ENCODE measurements around the gene BCKDHA.
"Not testable (repeated sequence)": the region's sequence is repeated elsewhere in the genome, so short reads cannot be mapped to it uniquely, and the experiment has no call there.

The BCKDHA gene

GRCh38 chr19:41363371-41363752 is 34.3 kb upstream of the BCKDHA start:
- H3K9ac ChIP-seq: peak overlapping the region; percentile 87 to 99 (median 97)
- peak overlapping the region; percentile 62 to 78 (median 70) for H3K4me3 ChIP-seq
- peaks cover 0 to 18% (median 7%) of the 10 kb centered on the region in 11 experiments; a peak in 9 of 22 replicates for H3K36me3 ChIP-seq
- H3K4me2 ChIP-seq: peak overlapping the region; percentile 75 to 96 (median 87)
- no peaks in the 10 kb centered on the region for H3K9me3 ChIP-seq (replicated peaks in 1 of 11)
- no peaks in the 10 kb centered on the region for H3K27me3 ChIP-seq
- H3K4me1 ChIP-seq: peaks cover 30 to 62% (median 52%) of the 10 kb centered on the region in 10 experiments
- peak overlapping the region; percentile 89 to 100 (median 98) for H3K27ac ChIP-seq
- no peaks in the 10 kb centered on the region; a peak in 2 of 22 replicates for H4K20me1 ChIP-seq
- TF ChIP-seq Cebpa-rat (IDR thresholded peaks at IDR 0.05): no peak

GRCh38 chr19:41363753-41364523 is 33.7 kb upstream of the BCKDHA start, which contains the start of gene B9D2:
B9D2 (minus strand) TSS chr19:41364149; CDS start chr19:41363519, 630 bp downstream.
- peak within 1 kb of the TSS; percentile 62 to 78 (median 70) for H3K4me3 ChIP-seq
- H3K9me3 ChIP-seq (replicated peaks in 1 of 11): no peaks in the 10 kb centered on the region
- H3K27ac ChIP-seq: peak within 1 kb of the TSS; percentile 89 to 100 (median 98)
- peaks cover 30 to 62% (median 49%) of the 10 kb centered on the region in 10 experiments for H3K4me1 ChIP-seq
- no peak for TF ChIP-seq Cebpa-rat (IDR thresholded peaks at IDR 0.05)
- H3K4me2 ChIP-seq: peak within 1 kb of the TSS; percentile 76 to 96 (median 89)
- peaks cover 0 to 18% (median 7%) of the 10 kb centered on the region in 11 experiments; a peak in 9 of 22 replicates for H3K36me3 ChIP-seq
- no peaks in the 10 kb centered on the region; a peak in 1 of 22 replicates for H4K20me1 ChIP-seq
- no peaks in the 10 kb centered on the region for H3K27me3 ChIP-seq
- H3K9ac ChIP-seq: peak within 1 kb of the TSS; percentile 87 to 99 (median 97)

- Histone ChIP-seq H3K9me3 (replicated peaks in 1 of 11) (no peaks in the 10 kb centered on the region), H3K4me3 (peak overlapping the region; percentile 62 to 78 (median 70)), H3K36me3 (peaks cover 0 to 13% (median 7%) of the 10 kb centered on the region in 11 experiments; a peak in 9 of 22 replicates), H3K27ac (peak overlapping the region; percentile 89 to 100 (median 98)), H3K27me3 (no peaks in the 10 kb centered on the region), H4K20me1 (no peaks in the 10 kb centered on the region; a peak in 1 of 22 replicates), H3K4me2 (peak overlapping the region; percentile 76 to 96 (median 82)), H3K4me1 (peaks cover 30 to 67% (median 49%) of the 10 kb centered on the region in 10 experiments), H3K9ac (peak overlapping the region; percentile 87 to 99 (median 97))
- TF ChIP-seq Cebpa-rat (IDR thresholded peaks at IDR 0.05): no peak
Measured at GRCh38 chr19:41364524-41365391, 32.9 kb upstream of the BCKDHA start.

GRCh38 chr19:41366089-41366488 is 31.5 kb upstream of the BCKDHA start:
- Histone ChIP-seq H3K27me3 (no peaks in the 10 kb centered on the region), H3K27ac (peak overlapping the region in 6 of 11 experiments; percentile 0 to 99 (median 32); a peak in 7 of 22 replicates), H3K36me3 (peaks cover 0 to 4% (median 3%) of the 10 kb centered on the region in 11 experiments; a peak in 8 of 22 replicates), H3K9ac (peak overlapping the region in 1 of 11 experiments; percentile 5; a peak in 1 of 22 replicates), H3K4me3 (no peak overlapping the region), H3K9me3 (replicated peaks in 1 of 11) (no peaks in the 10 kb centered on the region), H3K4me1 (peaks cover 36 to 71% (median 55%) of the 10 kb centered on the region in 10 experiments), H3K4me2 (peak overlapping the region in 6 of 11 experiments; percentile 14 to 95 (median 84); a peak in 10 of 22 replicates), H4K20me1 (no peaks in the 10 kb centered on the region)
- TF ChIP-seq Cebpa-rat (IDR thresholded peaks at IDR 0.05): no peak

GRCh38 chr19:41367848-41368301 is 29.7 kb upstream of the BCKDHA start:
- H3K27ac ChIP-seq: peak overlapping the region; percentile 40 to 85 (median 63)
- TF ChIP-seq Cebpa-rat (IDR thresholded peaks at IDR 0.05): no peak
- H3K36me3 ChIP-seq: peaks cover 0 to 7% (median 0%) of the 10 kb centered on the region in 11 experiments; a peak in 2 of 22 replicates
- peak overlapping the region; percentile 16 to 86 (median 59); a peak in 18 of 22 replicates for H3K4me2 ChIP-seq
- peak overlapping the region in 10 of 11 experiments; percentile 24 to 72 (median 42); a peak in 14 of 22 replicates for H3K9ac ChIP-seq
- H3K9me3 ChIP-seq (replicated peaks in 1 of 11): no peaks in the 10 kb centered on the region
- peaks cover 31 to 75% (median 59%) of the 10 kb centered on the region in 10 experiments for H3K4me1 ChIP-seq
- H3K4me3 ChIP-seq: no peak overlapping the region
- no peaks in the 10 kb centered on the region for H3K27me3 ChIP-seq
- no peaks in the 10 kb centered on the region for H4K20me1 ChIP-seq

- Histone ChIP-seq H3K9me3 (replicated peaks in 1 of 11) (no peaks in the 10 kb centered on the region), H3K36me3 (peaks cover 0 to 11% (median 3%) of the 10 kb centered on the region in 11 experiments; a peak in 2 of 22 replicates), H3K4me2 (no peak overlapping the region), H3K4me3 (no peak overlapping the region), H3K4me1 (peaks cover 21 to 68% (median 50%) of the 10 kb centered on the region in 10 experiments), H3K27ac (no peak overlapping the region), H3K9ac (no peak overlapping the region), H4K20me1 (peaks cover 0 to 5% (median 0%) of the 10 kb centered on the region in 11 experiments; a peak in 3 of 22 replicates), H3K27me3 (no peaks in the 10 kb centered on the region)
- TF ChIP-seq Cebpa-rat (IDR thresholded peaks at IDR 0.05): no peak
Measured at GRCh38 chr19:41369769-41370168, 27.8 kb upstream of the BCKDHA start.

- H3K9me3 ChIP-seq (replicated peaks in 1 of 11); H3K27me3 ChIP-seq; H3K4me3 ChIP-seq; H4K20me1 ChIP-seq; H3K9ac ChIP-seq: not testable (repeated sequence)
- Histone ChIP-seq H3K4me1 (peaks cover 17 to 64% (median 46%) of the 10 kb centered on the region in 10 experiments), H3K36me3 (peaks cover 0 to 14% (median 3%) of the 10 kb centered on the region in 11 experiments; a peak in 2 of 22 replicates), H3K4me2 (peak overlapping the region in 4 of 11 experiments; percentile 5 to 41 (median 17); a peak in 4 of 22 replicates), H3K27ac (peak overlapping the region in 2 of 11 experiments; percentile 18 to 34; a peak in 1 of 22 replicates)
Measured at GRCh38 chr19:41371119-41371518, 26.5 kb upstream of the BCKDHA start.

GRCh38 chr19:41371541-41371940 is 26.1 kb upstream of the BCKDHA start:
- H3K4me1 ChIP-seq: peaks cover 20 to 64% (median 47%) of the 10 kb centered on the region in 10 experiments
- H3K36me3 ChIP-seq: peaks cover 0 to 14% (median 3%) of the 10 kb centered on the region in 11 experiments; a peak in 2 of 22 replicates
- H3K9ac ChIP-seq: no peak overlapping the region
- H3K4me3 ChIP-seq: no peak overlapping the region
- H3K27ac ChIP-seq: peak overlapping the region in 2 of 11 experiments; percentile 34 to 40; a peak in 1 of 22 replicates
- TF ChIP-seq Cebpa-rat (IDR thresholded peaks at IDR 0.05): no peak
- H3K9me3 ChIP-seq (replicated peaks in 1 of 11): no peaks in the 10 kb centered on the region
- 0 out of 22 replicates have a peak overlapping the region, but pooled peaks of 1 of the 11 experiments have one; percentile 6 for H3K4me2 ChIP-seq
- H3K27me3 ChIP-seq: peaks cover 0 to 4% (median 0%) of the 10 kb centered on the region in 11 experiments; a peak in 4 of 22 replicates
- H4K20me1 ChIP-seq: peaks cover 0 to 5% (median 0%) of the 10 kb centered on the region in 11 experiments; a peak in 3 of 22 replicates
